GM23338 (cell line): Measurements from ENCODE around the gene RSPH6A. TPM values are rescaled to one million over a fixed set of nuclear protein-coding genes. Genes with fewer than 3 reads are reported as not detected.

Source experiments
- ATAC-seq: fragments of 200-7000 bp; cut with Tn5 transposase; 3 replicates; pipeline ENCODE4 v1.9.1; 2020
- DNase-seq: peaks from one replicate; pipeline ENCODE4 v3.0.0-alpha.2; 2015; ENCODE audit warnings: low spot score
- H2AFZ ChIP-seq: fragments of 200-600 bp; sonication (generic); 2 replicates; pipeline ENCODE4 v1.8.0; 2016; ENCODE audit warnings: antibody characterized with exemption, mild to moderate bottlenecking, moderate library complexity
- H3F3A ChIP-seq: fragments of 200-600 bp; sonication (generic); replicated peaks from 2 replicates; pipeline ENCODE4 v1.8.0; 2017; ENCODE audit warnings: antibody characterized with exemption, mixed run types, low read depth
- H3K27ac ChIP-seq: fragments of 200-600 bp; sonication (generic); 2 replicates; pipeline ENCODE4 v1.6.1; 2016; ENCODE audit warnings: low read depth
- H3K27me3 ChIP-seq: fragments of 200-600 bp; sonication (generic); 2 replicates; pipeline ENCODE4 v1.8.0; 2016; ENCODE audit warnings: mild to moderate bottlenecking, mixed run types, moderate library complexity; ENCODE audit not compliant: insufficient read depth
- H3K36me3 ChIP-seq: fragments of 200-600 bp; sonication (generic); 2 replicates; pipeline ENCODE4 v1.8.0; 2016; ENCODE audit warnings: mild to moderate bottlenecking; ENCODE audit not compliant: insufficient read depth
- H3K4me1 ChIP-seq: fragments of 200-600 bp; sonication (generic); 2 replicates; pipeline ENCODE4 v1.8.0; 2016; ENCODE audit warnings: mild to moderate bottlenecking, moderate library complexity; ENCODE audit not compliant: insufficient read depth
- H3K4me2 ChIP-seq: fragments of 200-600 bp; sonication (generic); 2 replicates; pipeline ENCODE4 v1.7.1; 2017; ENCODE audit warnings: mixed run types
- H3K4me3 ChIP-seq: fragments of 200-600 bp; sonication (generic); 2 replicates; pipeline ENCODE4 v1.6.1; 2016; ENCODE audit warnings: mixed run types
- H3K79me2 ChIP-seq: fragments of 200-600 bp; sonication (generic); replicated peaks from 2 replicates; pipeline ENCODE4 v1.8.0; 2017; ENCODE audit warnings: mild to moderate bottlenecking; ENCODE audit not compliant: insufficient read depth
- H3K9me2 ChIP-seq: fragments of 200-600 bp; sonication (generic); 2 replicates; pipeline ENCODE4 v1.8.0; 2017; ENCODE audit not compliant: insufficient read depth
- H4K20me1 ChIP-seq: fragments of 200-600 bp; sonication (generic); replicated peaks from 2 replicates; pipeline ENCODE4 v1.8.0; 2017; ENCODE audit warnings: mild to moderate bottlenecking; ENCODE audit not compliant: insufficient read depth
- H3K27ac Mint-ChIP-seq: 2 replicates; pipeline ENCODE4 v1.8.0; 2020; ENCODE audit warnings: inconsistent platforms, mild to moderate bottlenecking, moderate library complexity, mixed read lengths
- H3K27me3 Mint-ChIP-seq: 3 replicates; pipeline ENCODE4 v1.8.0; 2022; ENCODE audit warnings: low read depth, mild to moderate bottlenecking, moderate library complexity, mixed read lengths, inconsistent platforms; ENCODE audit not compliant: insufficient read depth, poor library complexity
- H3K36me3 Mint-ChIP-seq: 3 replicates; pipeline ENCODE4 v1.8.0; 2021; ENCODE audit warnings: low read depth, mild to moderate bottlenecking, inconsistent platforms, moderate library complexity, mixed read lengths
- H3K4me1 Mint-ChIP-seq: 3 replicates; pipeline ENCODE4 v1.8.0; 2020; ENCODE audit warnings: mild to moderate bottlenecking, inconsistent platforms, mixed read lengths
- H3K4me3 Mint-ChIP-seq: 3 replicates; pipeline ENCODE4 v1.8.0; 2021; ENCODE audit warnings: moderate library complexity, mild to moderate bottlenecking, inconsistent platforms, mixed read lengths
- H3K9me3 Mint-ChIP-seq: 3 replicates; pipeline ENCODE4 v1.8.0; 2020; ENCODE audit warnings: moderate library complexity, mild to moderate bottlenecking, inconsistent platforms, mixed read lengths
- CTCF ChIP-seq, 2 experiments: fragments of 200-600 bp in 1 of 2; sonication (generic) in 1 of 2; conservative IDR thresholded peaks; 2 replicates each; pipeline versions ENCODE4 v1.5.1 to v1.6.1; 2016 to 2017; ENCODE audit warnings: antibody characterized with exemption in 2 of 2, low read depth in 2 of 2, mild to moderate bottlenecking in 2 of 2, moderate library complexity in 1 of 2
- ETS1 ChIP-seq: IDR thresholded peaks from 2 replicates; pipeline ENCODE4 v1.6.1; 2016; ENCODE audit warnings: antibody characterized with exemption
- EZH2 ChIP-seq: fragments of 200-600 bp; sonication (generic); IDR thresholded peaks from one replicate; pipeline ENCODE4 v1.8.0; 2017; ENCODE audit warnings: antibody characterized with exemption, mild to moderate bottlenecking, low read depth; ENCODE audit not compliant: unreplicated experiment
- EZH2phosphoT487 ChIP-seq: fragments of 200-600 bp; sonication (generic); IDR thresholded peaks from one replicate; pipeline ENCODE4 v1.8.1; 2018; ENCODE audit warnings: antibody characterized with exemption; ENCODE audit not compliant: unreplicated experiment
- JUNB ChIP-seq: IDR thresholded peaks from one replicate; pipeline ENCODE4 v1.6.1; 2016; ENCODE audit warnings: antibody characterized with exemption; ENCODE audit not compliant: unreplicated experiment
- NANOG ChIP-seq: IDR thresholded peaks from 2 replicates; pipeline ENCODE4 v1.6.1; 2016; ENCODE audit warnings: antibody characterized with exemption, borderline replicate concordance
- REST ChIP-seq: IDR thresholded peaks from one replicate; pipeline ENCODE4 v1.6.1; 2018; ENCODE audit warnings: antibody characterized with exemption; ENCODE audit not compliant: unreplicated experiment
- STAT1 ChIP-seq: IDR thresholded peaks from one replicate; pipeline ENCODE4 v1.6.1; 2016; ENCODE audit warnings: antibody characterized with exemption; ENCODE audit not compliant: unreplicated experiment
- ZNF462 ChIP-seq: fragments of 250-450 bp; sonication (Bioruptor Pico); IDR thresholded peaks from 2 replicates; pipeline ENCODE4 v1.5.0; 2020; ENCODE audit warnings: mild to moderate bottlenecking, moderate library complexity
- polyA plus RNA-seq: library from polyadenylated mRNA; unstranded; fragments of >200 nt; fragmentation: Nextera tagmentation; extraction: Ambion mirVana; gene quantifications from 2 replicates; pipeline ENCODE4 v1.2.1, GENCODE V29; 2016
- total RNA-seq: library from RNA; depleted of rRNA; stranded (reverse); fragments of >200 nt; shearing (Covaris generic); gene quantifications from 2 replicates; pipeline ENCODE4 v1.2.3, GENCODE V29; 2014

The RSPH6A gene
- total and polyA plus RNA-seq, 2 experiments from 2014 or later: 0.11 to 0.21 TPM

- TF ChIP-seq REST: no peak
- no peak for TF ChIP-seq EZH2phosphoT487
- TF ChIP-seq JUNB: no peak
- TF ChIP-seq STAT1: no peak
- no peak for TF ChIP-seq ETS1
Measured at GRCh38 chr19:45814166-45814780, 835 bp downstream of the RSPH6A start (continued).

GRCh38 chr19:45812297-45812696 is 2.8 kb downstream of the RSPH6A start:
- DNase-seq: no peak
- Histone ChIP-seq H3F3A (peaks cover 24% of the 10 kb centered on the region; the same call in 1 of the 2 replicates), H3K9me2 (no peaks in the 10 kb centered on the region), H3K36me3 (no peaks in the 10 kb centered on the region), H3K27me3 (no peaks in the 10 kb centered on the region), H3K4me2 (no peak overlapping the region), H3K27ac (no peak overlapping the region), H2AFZ (no peak overlapping the region), H3K4me3 (no peak overlapping the region), H3K4me1 (peaks cover 16% of the 10 kb centered on the region), H4K20me1 (no peaks in the 10 kb centered on the region), H3K79me2 (no peaks in the 10 kb centered on the region)
- peaks cover 5% of the 10 kb centered on the region; the same call in 2 of the 3 replicates for H3K36me3 Mint-ChIP-seq
- H3K9me3 Mint-ChIP-seq: no peaks in the 10 kb centered on the region
- H3K27me3 Mint-ChIP-seq: peaks cover 19% of the 10 kb centered on the region
- no peak overlapping the region for H3K27ac Mint-ChIP-seq
- H3K4me3 Mint-ChIP-seq: no peak overlapping the region; the same call in 2 of the 3 replicates
- peaks cover 16% of the 10 kb centered on the region for H3K4me1 Mint-ChIP-seq
- no peak for ATAC-seq
- TF ChIP-seq NANOG (no peak), ZNF462 (no peak), CTCF (conservative IDR thresholded peaks at IDR 0.05; ENCODE audit: low read depth in 2 of 2) (no peak), EZH2 (no peak)
